ENCODE results near the gene SMG7.

DNA sequence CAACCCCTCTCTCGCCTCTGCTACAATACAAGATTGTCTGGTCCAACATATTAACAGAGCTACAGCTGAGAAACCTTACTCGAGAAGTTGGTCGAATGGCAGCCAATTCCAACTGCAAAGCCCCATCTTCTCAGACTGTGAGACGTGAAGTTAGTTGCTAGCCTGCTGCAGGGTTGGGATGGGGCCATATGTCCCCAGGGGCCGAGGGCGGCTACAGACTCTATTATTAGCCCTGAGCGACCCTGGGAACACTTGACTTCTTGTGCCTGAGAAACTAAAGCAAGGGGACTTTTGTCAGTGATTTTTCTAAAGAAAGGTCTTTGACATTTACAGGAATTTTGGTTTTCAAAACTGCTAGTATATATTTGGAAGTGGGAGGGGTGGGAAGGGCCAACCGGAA lies 104.2 kb downstream of the SMG7 start:
- TF ChIP-seq, protein P1, sequence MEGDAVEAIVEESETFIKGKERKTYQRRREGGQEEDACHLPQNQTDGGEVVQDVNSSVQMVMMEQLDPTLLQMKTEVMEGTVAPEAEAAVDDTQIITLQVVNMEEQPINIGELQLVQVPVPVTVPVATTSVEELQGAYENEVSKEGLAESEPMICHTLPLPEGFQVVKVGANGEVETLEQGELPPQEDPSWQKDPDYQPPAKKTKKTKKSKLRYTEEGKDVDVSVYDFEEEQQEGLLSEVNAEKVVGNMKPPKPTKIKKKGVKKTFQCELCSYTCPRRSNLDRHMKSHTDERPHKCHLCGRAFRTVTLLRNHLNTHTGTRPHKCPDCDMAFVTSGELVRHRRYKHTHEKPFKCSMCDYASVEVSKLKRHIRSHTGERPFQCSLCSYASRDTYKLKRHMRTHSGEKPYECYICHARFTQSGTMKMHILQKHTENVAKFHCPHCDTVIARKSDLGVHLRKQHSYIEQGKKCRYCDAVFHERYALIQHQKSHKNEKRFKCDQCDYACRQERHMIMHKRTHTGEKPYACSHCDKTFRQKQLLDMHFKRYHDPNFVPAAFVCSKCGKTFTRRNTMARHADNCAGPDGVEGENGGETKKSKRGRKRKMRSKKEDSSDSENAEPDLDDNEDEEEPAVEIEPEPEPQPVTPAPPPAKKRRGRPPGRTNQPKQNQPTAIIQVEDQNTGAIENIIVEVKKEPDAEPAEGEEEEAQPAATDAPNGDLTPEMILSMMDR (IDR thresholded peaks at IDR 0.05; ENCODE audit: low read length), result no peak
- no peak for TF ChIP-seq EZH2 (IDR thresholded peaks at IDR 0.05; ENCODE audit: borderline replicate concordance, low read length)
